ENCODE results near the gene MYO5B.

GRCh38 chr18:50076277-50076676 lies 118.7 kb downstream of the MYO5B start:
- TF ChIP-seq POLR2A (IDR thresholded peaks at IDR 0.05; ENCODE audit: low read length) (no peak), GATA1 (IDR thresholded peaks at IDR 0.05; ENCODE audit: low read depth, low read length) (no peak)

Data from erythroblast (primary cell).